ENCODE results near the gene UNCX.
A peak's percentile ranks its signal among the peaks of the same experiment; 100 is the strongest.
"Not testable (repeated sequence)": the region's sequence is repeated elsewhere in the genome, so short reads cannot be mapped to it uniquely, and the experiment has no call there.

The UNCX gene

DNA sequence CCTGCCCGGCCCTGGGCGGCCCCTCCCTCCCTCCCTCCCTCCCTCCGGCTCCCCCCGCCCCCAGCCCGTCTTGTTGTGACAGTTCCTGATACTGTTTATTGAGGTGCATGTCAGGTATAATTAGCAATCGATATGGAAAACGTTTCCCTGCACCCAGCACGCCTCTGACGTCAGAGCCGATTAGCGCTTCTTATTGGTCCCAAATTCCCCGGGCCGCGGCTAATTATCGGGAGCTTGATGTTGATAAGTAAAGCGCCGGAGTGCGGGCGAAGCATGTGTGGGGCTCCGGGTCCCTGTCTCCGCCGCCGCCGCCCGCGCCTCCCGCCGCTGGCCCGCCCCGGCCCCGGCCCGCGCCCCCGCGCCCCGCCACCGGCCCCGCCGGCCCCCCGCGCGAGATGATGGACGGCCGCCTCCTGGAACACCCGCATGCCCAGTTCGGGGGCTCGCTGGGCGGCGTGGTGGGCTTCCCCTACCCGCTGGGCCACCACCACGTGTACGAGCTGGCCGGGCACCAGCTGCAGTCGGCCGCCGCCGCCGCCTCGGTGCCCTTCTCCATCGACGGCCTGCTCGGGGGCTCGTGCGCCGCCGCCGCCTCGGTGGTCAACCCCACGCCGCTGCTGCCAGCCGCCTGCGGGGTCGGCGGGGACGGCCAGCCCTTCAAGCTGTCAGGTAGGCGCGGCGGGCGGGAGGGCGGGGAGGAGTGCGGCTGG, at the start of gene UNCX:
Gene UNCX (plus strand): TSS at position 250 of the 710 bp plus-strand sequence. CDS start 146 bp downstream, at position 396.
- DNase-seq: peak in 1 of 2 experiments; percentile 27

DNA sequence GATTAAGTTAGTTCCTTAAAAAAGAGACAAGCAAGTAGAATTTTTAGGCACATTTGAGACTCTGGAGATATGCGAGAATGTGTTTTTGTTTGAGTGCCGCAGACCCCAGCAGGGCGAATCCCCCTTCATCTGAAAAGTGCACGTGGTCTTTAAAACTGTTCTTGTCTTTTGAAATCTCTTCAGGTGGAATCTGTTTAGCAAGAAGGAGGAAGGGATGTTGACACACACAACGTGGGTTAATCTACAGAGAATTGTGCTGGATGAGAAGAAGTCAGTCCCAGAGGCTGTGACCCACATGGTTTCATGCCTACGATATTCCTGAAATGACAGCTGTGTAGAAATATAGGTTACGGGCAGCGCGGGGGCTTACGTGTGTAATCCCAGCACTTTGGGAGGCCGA, 45.5 kb upstream of the UNCX start:
- no peak for DNase-seq

DNA sequence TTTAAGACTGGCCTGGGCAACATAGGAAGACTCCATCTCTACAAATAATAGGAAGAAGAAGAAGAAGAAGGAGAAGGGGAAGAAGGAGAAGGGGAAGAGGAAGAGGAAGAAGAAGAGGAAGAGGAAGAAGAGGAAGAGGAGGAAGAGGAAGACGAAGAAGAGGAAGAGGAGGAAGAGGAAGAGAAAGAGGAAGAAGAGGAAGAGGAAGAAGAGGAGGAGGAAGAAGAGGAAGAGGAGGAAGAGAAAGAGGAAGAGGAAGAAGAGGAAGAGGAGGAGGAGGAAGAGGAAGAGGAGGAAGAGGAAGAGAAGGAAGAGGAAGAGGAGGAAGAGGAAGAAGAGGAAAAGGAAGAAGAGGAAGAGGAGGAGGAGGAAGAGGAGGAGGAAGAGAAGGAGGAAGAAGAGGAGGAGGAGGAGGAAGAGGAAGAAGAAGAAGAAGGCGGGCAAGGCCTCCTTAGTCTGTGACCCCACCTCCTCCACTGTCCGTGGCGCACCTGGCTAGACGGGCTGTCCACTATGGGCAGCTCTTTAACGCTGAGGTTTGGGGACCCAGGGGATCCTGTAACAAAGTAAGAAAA, 43.9 kb upstream of the UNCX start:
- no peak for DNase-seq

DNA sequence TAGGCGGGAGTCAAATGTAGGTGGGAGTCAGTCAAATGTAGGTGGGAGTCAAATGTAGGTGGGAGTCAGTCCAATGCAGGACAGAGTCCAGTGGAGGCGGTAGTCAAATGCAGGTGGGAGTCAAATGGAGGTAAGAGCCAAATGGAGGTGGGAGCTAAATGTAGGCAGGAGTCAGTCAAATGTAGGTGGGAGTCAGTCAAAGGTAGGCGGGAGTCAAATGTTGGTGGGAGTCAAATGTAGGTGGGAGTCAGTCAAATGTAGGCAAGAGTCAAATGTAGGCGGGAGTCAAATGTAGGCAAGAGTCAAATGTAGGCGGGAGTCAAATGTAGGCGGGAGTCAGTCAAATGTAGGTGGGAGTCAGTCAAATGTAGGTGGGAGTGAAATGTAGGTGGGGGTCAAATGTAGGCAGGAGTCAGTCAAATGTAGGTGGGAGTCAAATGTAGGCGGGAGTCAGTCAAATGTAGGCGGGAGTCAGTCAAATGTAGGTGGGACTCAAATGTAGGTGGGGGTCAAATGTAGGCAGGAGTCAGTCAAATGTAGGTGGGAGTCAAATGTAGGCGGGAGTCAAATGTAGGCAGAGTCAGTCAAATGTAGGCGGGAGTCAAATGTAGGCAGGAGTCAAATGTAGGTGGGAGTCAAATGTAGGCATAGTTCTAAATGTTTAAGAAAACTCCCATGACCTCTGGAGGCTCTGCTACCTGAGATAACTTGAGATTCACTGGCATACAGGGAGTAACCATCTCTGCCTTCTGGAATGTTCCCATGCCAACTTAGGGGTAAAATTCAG, 42.5 kb upstream of the UNCX start:
- DNase-seq: no peak

DNA sequence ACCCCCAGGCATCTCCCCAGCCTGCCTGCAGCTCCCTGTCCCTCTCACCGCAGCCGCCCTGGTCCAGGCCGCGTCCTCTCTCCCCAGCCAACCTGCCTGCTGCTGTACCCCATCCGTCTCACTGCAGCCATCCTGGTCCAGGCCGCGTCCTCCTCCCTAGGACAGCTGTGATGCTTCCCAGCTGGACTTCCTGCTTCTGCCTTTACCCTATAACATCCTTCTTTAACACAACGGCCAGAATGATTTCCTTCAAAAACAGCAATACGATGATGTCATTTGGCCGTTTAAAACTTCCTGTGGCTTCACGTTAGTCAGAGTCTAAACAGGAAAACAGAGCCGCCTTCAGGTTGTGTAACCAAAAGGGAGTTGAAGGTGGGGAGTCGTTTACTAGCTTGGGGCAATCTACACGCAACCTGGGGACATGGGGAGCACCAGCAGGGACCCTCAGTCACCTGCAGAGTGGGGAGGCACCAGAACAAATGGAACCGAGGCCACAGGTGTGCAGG, 40.4 kb upstream of the UNCX start:
- DNase-seq: peak; percentile 28 to 36

DNA sequence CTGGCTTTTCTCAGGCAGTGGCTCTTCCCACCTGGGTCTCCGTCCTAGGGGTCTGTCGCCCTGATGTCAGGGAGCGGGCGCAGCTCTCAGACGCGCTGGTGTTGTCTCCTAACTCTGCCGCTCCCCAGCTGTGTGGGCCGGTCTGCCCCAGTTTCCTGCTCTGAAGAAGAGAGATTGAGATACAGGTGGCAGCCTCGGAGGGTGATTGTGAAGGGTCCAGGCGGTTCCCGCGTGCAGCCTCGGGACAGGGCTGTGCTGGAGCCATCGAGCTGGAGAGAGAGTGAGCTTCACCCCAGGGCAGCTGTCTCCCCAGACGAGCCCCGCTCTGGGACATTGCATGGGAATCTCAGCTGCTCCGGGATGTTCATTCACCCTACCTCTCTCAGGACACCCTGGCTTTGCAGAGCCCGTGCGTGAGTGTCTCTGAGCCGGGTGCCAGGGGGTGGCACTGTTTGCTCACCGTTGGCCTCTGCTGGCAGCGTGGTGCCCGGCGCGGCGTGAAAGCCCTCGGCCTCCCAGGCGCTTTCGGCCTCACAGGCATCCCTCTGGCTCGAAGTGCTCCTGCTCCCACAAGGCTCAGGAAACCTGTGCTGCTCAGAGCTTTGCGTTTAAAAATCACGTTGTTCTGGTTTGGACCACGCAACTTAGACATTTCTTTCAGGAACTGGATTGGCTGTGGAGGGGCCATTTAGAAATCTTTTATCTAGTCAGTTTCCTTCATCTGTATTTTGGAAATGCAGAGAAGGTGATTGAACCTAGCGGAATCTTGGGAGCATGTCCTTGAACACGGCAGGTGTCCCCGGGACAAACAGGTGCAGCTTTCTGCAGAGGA, 38.9 kb upstream of the UNCX start:
- DNase-seq: peak; percentile 47 to 60

DNA sequence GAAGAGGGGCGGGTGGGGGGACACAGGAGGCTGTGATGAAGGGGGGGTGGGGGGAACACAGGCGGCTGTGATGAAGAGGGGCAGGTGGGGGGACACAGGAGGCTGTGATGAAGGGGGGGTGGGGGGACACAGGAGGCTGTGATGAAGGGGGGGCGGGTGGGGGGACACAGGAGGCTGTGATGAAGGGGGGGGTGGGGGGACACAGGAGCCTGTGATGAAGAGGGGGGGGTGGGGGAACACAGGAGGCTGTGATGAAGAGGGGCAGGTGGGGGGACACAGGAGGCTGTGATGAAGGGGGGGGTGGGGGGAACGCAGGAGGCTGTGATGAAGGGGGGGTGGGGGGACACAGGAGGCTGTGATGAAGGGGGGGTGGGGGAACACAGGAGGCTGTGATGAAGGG, 36.2 kb upstream of the UNCX start:
- DNase-seq: not testable (repeated sequence)

DNA sequence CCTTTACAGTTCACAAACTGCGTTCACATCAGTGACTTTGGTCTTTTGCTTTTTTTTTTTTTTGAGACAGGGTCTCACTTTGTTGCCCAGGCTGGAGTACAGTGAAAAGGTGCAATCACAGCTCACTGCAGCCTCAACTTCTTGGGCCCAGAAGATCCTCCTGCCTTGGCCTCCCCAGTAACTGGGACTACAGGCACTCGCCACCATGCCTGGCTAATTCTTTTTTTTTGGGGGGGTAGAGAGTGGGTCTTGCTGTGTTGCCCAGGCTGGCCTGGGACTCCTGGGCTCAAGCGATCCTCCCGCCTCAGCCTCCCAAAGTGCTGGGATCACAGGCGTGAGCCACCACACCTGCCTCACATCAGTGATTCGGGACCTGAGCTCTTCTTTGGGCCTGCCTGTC, 35.7 kb upstream of the UNCX start:
- no peak for DNase-seq

DNA sequence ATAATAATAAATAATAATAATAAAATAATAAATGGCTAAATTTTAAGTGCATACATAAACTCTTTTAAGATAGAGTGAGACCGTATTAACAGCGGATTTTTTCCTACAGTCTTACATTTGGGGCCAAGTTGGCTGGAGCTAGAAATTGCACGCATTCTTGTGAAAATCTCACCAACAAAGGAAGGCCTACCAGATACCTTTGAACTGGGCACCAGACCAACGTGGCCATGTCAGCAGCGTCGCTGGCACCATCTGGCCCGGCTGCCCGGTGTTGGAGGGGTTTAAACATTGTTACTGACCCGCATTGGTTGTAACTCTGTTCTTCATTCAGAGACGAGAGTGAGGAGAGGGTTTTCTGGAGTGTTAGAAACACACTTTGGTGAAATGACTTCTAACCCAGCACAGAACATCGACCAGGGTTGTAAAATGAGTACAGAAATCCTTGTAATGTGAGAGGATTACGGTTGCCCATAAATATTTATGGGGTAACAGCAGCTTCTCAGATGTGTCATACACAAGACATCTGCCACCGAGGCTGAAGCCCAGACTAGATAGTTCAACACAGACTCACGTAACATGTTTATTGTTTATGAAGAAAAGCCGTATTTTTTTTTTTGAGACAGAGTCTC, 34.6 kb upstream of the UNCX start:
- DNase-seq: no peak

DNA sequence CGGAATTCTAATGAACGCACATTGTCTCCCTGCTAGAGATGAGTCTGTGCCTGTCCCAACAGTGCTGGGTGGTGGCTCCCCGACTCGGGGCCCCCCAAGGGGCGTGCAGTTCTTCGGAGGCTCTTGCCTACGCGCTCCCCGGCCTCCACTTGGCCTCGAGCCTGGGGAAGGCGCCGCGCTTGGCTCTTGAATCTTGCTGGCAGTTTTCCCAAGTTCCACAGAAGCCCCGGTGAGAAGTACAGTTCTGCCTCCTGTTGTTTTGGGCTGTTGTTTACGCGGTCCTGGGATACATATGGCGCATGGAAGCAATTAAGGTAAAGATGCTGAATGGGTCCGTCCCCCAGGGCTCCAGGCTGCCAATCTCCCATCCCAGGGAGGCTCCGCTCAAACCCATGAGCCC, 32.6 kb upstream of the UNCX start:
- DNase-seq: no peak

DNA sequence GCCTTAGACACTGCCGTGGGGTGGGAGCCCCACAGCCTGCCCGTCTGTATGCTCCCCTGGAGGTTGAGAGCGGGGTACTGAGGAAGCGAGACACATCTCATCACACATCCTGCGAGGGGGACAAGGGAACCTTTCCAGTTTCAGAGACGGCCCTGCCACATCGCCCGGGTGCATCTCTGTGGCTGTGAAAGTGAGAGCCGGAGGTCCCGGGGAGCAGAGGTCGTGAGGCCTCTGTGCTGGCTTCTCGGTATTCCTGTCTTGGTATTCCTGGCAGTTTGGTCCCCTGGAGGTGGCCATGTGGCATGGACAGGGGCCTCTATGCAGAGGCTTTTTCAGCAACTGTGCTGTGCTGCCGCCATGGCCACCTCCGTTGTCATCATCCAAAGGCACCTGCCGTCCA, 30.8 kb upstream of the UNCX start:
- no peak for DNase-seq

DNA sequence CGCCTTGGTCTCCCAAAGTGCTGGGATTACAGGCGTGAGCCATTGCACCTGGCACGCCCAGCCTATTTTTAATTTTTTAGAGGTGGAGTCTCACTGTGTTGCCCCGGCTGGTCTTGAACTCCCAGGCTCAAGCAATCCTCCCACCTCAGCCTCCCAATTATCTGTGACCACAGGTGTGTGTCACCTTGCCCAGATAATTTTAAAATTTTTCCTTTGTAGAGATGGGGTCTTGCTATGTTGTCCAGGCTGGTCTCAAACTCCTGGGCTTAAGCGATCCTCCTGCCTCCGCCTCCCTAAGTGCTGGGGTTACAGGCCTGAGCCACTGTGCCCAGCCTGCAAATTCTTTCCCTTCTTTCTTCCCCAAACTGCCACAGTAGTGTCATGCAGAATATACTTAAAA, 29.8 kb upstream of the UNCX start:
- DNase-seq: not testable (repeated sequence)

DNA sequence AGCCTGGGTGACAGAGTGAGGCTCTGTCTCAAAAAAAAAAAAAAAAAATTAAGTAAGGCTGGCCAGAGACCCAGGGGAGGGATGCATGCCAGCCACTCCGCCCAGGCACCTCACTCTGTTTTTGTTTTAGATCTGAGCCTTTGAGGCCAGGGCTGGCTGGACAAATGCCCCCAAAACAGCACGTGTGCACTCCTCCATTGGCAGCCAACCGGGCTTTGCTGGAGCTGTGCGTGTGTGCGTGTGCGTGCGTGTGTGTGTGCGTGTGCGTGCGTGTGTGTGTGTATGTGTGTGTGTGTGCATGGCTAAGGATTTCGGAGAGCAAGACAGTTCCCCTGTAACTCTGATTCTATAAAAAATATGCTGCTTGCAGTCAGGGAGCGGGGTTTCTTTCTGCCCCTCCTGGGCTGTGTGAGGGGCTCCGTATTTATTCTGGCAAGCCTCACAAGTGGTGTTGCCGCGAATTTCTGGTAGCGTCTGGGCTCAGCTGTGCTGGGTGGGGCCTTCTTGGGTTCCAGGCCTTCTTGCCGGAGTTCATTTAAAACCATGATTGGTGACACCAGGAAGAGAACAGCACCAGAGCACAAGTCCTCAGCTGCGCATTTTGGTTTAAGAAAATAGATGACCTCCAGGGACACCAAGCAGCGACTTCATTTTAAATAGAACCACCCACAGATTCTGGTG, 28.1 kb upstream of the UNCX start:
- no peak for DNase-seq

DNA sequence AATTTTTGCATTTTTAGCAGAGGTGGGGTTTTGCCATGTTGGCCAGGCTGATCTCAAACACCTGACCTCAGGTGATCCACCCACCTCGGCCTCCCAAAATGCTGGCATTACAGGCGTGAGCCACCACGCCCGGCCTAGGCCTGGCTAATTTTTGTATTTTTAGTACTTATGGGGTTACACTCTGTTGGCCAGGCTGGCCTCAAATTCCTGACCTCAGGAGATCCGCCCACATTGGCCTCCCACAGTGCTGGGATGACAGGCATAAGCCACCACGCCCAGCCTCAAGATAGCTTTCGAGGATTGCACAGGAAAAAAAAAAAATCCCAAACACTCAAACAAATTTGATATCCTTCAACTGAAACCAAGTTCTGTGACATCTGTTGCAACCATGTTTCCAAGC, 26.9 kb upstream of the UNCX start:
- not testable (repeated sequence) for DNase-seq

DNA sequence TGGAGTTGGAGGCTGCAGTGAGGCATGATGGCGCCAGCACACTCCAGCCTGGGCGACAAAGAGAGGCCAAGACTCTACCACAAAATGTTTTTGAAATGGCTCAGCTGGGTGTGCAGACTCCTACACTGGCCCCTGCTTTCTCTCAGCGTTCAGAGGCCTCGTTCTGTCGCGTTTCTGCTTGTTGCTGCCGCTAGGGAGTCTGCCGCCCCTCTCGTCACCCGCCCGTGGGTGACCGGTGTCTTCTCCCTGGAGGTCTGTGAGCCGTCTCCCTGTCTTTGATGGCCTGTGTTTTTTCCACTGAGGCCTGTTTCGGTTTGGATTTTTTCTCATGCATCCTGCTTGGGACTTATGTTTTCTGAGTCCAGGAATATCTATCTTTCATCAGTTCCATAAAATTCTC, 23.6 kb upstream of the UNCX start:
- no peak for DNase-seq

DNA sequence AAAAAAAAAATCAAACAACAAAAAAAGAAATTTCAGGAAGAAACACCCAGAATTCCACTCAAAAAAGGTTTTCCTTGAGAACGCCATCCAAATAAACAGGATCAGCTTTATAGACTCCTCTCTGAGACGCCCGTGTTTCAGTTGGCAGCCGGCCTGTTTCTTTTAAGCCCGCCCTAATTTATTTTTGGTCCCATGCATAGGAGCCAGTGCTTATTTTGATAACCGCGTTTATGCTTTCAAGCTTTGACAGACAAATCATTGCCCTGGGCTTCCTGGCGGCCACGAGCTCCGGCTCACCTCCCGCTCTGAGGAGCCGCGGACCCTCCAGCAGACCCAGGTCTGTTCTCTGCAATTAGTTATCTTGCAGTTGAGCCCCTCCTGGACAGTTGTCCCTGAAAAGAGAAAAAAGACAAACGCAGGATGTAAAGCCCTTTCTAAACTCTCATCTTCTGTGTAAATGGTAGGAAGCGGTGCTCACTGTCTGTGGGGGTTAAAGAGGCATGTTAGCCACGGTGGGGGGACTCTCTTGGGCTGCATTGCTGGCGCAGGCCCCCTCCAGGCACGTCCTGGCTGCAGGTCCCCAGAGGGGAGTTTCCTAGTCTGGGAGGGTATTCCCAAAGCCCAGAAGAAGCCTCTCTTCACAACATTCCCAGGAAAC, 22.2 kb upstream of the UNCX start:
- DNase-seq: no peak

DNA sequence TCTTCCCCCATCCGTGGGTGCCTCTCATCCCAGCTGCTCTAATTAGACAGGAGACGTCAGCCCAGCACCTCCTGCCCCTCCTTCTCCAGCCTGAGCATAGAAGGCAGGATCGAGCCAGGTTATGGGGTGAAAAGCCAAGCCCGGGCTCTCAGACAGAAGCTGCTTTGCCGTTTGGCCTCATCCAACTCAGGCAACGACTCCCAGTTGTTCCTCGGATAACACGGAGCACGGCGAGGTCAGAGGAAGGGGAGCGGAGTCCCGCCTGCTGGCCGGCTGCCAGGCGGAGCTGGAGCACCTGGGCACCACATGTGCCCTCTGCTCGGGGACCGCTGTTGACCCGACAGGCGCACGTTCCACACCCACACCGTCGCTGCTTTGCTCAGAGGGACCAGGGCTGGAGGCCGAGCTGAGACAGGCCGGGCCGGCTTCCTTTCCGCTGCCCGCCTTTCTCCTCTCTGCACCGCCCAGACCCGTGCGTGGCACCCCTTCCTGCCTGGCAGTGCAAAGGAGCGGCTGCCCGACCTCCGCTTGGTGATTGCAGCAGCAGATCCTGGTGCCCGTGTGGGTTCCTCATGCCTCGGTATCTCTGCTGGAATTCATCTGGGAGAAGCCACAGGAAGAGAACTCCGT, 21.6 kb upstream of the UNCX start:
- no peak for DNase-seq

DNA sequence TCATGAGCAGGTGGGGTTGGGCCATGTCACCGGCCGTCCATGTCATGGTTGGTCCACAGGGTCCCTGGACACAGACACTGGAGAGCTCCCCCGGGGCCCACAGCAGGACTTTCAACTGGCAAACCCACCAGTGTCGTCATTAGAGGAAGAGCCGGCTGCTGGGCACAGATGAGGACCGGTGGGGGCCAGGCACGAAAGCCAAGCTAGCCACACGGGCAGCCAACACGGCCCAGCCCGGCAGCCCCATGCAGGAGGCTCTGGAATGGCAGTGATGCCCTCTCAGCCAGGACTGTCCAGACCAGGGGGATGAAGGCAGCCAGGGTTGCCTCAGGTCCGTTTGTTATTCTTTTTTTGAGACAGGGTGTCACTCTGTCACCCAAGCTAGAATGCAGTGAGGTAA, 21.1 kb upstream of the UNCX start:
- DNase-seq: no peak

DNA sequence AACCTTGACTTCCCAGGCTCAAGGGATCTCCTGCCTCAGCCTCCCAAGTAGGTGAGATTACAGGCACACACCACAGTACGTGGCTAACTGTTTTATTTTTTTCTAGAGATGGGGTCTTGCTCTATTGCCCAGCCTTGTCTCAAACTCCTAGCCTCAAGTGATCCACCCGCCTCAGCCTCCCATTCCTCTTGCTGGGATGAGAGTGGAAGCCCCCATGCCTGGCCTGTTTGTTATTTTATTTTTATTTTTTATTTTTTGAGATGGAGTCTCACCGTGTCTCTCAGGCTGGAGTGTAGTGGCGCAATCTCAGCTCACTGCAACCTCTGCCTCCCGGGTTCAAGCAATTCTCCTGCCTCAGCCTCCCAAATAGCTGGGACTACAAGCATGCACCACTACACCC, 20.6 kb upstream of the UNCX start:
- not testable (repeated sequence) for DNase-seq

DNA sequence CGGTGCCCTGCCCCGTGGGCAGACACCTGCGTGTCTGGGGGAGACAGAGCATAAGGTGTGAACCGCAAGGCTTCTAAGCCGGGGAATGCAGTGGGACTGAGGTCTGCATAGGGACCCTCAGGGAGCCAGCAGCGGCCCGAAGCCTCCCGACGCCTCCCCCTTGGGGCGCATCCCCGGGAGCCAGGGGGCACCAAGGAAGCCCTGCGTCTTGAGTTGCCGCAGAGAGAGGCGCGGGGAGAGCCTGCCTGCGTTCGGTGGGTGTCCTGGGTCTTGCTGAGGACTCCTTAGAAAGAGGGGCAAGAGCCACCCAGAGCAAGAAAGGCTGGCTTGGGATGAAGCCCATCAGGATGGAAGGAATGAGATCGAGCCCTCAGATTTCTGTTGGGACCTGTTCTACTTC, 18.2 kb upstream of the UNCX start:
- no peak for DNase-seq
